Mucosa of descending colon (tissue), 3 donors: ENCODE results near the gene SHISAL1. TPM values are rescaled to one million over a fixed set of nuclear protein-coding genes. Genes with fewer than 3 reads are reported as not detected.

Experiments
- ATAC-seq: fragments of 200-7000 bp; cut with Tn5 transposase; one replicate; pipeline ENCODE4 v1.9.1; 2020; ENCODE audit warnings: mild to moderate bottlenecking, moderate library complexity
- DNase-seq, 3 donors: peaks; one replicate each; pipeline ENCODE4 v3.0.0-alpha.2; 2020
- H3K36me3 ChIP-seq: fragments of 200-600 bp; one replicate; pipeline ENCODE4 v1.8.0; 2021; ENCODE audit warnings: low read depth, mild to moderate bottlenecking
- H3K4me1 ChIP-seq: fragments of 200-600 bp; one replicate; pipeline ENCODE4 v1.8.0; 2021; ENCODE audit warnings: low read depth, mild to moderate bottlenecking
- H3K4me3 ChIP-seq: fragments of 200-600 bp; one replicate; pipeline ENCODE4 v1.8.0; 2021; ENCODE audit warnings: mild to moderate bottlenecking
- H3K9me3 ChIP-seq: fragments of 200-600 bp; one replicate; pipeline ENCODE4 v1.8.0; 2021; ENCODE audit warnings: mild to moderate bottlenecking
- CTCF ChIP-seq: fragments of 200-600 bp; IDR thresholded peaks from one replicate; pipeline ENCODE4 v1.8.0; 2022; ENCODE audit warnings: antibody characterized with exemption, mild to moderate bottlenecking
- intact Hi-C, 2 donors: fragments of 100-400 bp; cut with DNase I in 1 of 2; cut with micrococcal nuclease in 1 of 2; formaldehyde crosslinking; loops; one replicate each; pipeline versions ENCODE4 v1.11.0 to v1.11.1; 2022; cut with DNase I, micrococcal nuclease
- total RNA-seq, 3 donors: library from RNA; stranded (reverse); fragmentation: NEBNext Ultra II Directional in 2 of 3; extraction: Animal tissue kit (Norgen Biotek cat#: 25700) in 2 of 3; gene quantifications; one replicate each; pipeline versions ENCODE4 v1.2.1 to v1.2.4, GENCODE V29; 2021 to 2023
- donor health status: DM: no; HTN: no; CAD: no; lungs with moderate emphysema.
- donor health status: DM: no; HTN: no; CAD: no.
- donor health status: DM: no; HTN: yes; CAD: no.

Gene SHISAL1
- total RNA-seq, 3 donors from 2014 or later = 0.38 to 34.3 (median 1.1) TPM

GRCh38 chr22:44348971-44349560 is 36.3 kb upstream of the SHISAL1 start:
- DNase-seq (no peak), ATAC-seq (no peak)
- no peaks in the 10 kb centered on the region for H3K4me1 ChIP-seq
- no peaks in the 10 kb centered on the region for H3K9me3 ChIP-seq
- H3K36me3 ChIP-seq = no peaks in the 10 kb centered on the region
- intact Hi-C loops = no loop called here
- no peak for TF ChIP-seq CTCF
- no peak overlapping the region for H3K4me3 ChIP-seq

GRCh38 chr22:44347549-44347948 is 34.8 kb upstream of the SHISAL1 start:
- Histone ChIP-seq H3K9me3 (no peaks in the 10 kb centered on the region), H3K4me1 (no peaks in the 10 kb centered on the region), H3K36me3 (no peaks in the 10 kb centered on the region), H3K4me3 (no peak overlapping the region)
- DNase-seq (no peak), ATAC-seq (no peak)
- intact Hi-C loops = no loop called here
- no peak for TF ChIP-seq CTCF

GRCh38 chr22:44347080-44347479 is 34.3 kb upstream of the SHISAL1 start:
- no peak overlapping the region for H3K4me3 ChIP-seq
- H3K9me3 ChIP-seq = no peaks in the 10 kb centered on the region
- no peak for ATAC-seq
- H3K4me1 ChIP-seq = no peaks in the 10 kb centered on the region
- TF ChIP-seq CTCF = no peak
- H3K36me3 ChIP-seq = no peaks in the 10 kb centered on the region
- intact Hi-C loops = no loop called here
- DNase-seq = no peak

GRCh38 chr22:44345872-44346271 is 33.1 kb upstream of the SHISAL1 start:
- ATAC-seq = no peak
- Histone ChIP-seq H3K4me1 (no peaks in the 10 kb centered on the region), H3K9me3 (no peaks in the 10 kb centered on the region), H3K4me3 (no peak overlapping the region), H3K36me3 (no peaks in the 10 kb centered on the region)
- no peak for TF ChIP-seq CTCF
- no peak for DNase-seq
- intact Hi-C loops = no loop called here

- H3K4me3 ChIP-seq = no peak overlapping the region
- TF ChIP-seq CTCF = no peak
- intact Hi-C loops = no loop called here
- no peak for DNase-seq
- no peaks in the 10 kb centered on the region for H3K4me1 ChIP-seq
- no peaks in the 10 kb centered on the region for H3K9me3 ChIP-seq
- no peak for ATAC-seq
- H3K36me3 ChIP-seq = no peaks in the 10 kb centered on the region
These were observed 31.7 kb upstream of the SHISAL1 start for GRCh38 chr22:44344407-44344806.
